GM23338 (cell line): Measurements from ENCODE around the gene SHCBP1L. TPM values are rescaled to one million over a fixed set of nuclear protein-coding genes. Genes with fewer than 3 reads are reported as not detected.
"Not testable (repeated sequence)": the region's sequence is repeated elsewhere in the genome, so short reads cannot be mapped to it uniquely, and the experiment has no call there.

ENCODE experiments used
- ATAC-seq: fragments of 200-7000 bp; cut with Tn5 transposase; 3 replicates; pipeline ENCODE4 v1.9.1; 2020
- DNase-seq: peaks from one replicate; pipeline ENCODE4 v3.0.0-alpha.2; 2015; ENCODE audit warnings: low spot score
- H2AFZ ChIP-seq: fragments of 200-600 bp; sonication (generic); 2 replicates; pipeline ENCODE4 v1.8.0; 2016; ENCODE audit warnings: antibody characterized with exemption, mild to moderate bottlenecking, moderate library complexity
- H3F3A ChIP-seq: fragments of 200-600 bp; sonication (generic); replicated peaks from 2 replicates; pipeline ENCODE4 v1.8.0; 2017; ENCODE audit warnings: antibody characterized with exemption, mixed run types, low read depth
- H3K27ac ChIP-seq: fragments of 200-600 bp; sonication (generic); 2 replicates; pipeline ENCODE4 v1.6.1; 2016; ENCODE audit warnings: low read depth
- H3K27me3 ChIP-seq: fragments of 200-600 bp; sonication (generic); 2 replicates; pipeline ENCODE4 v1.8.0; 2016; ENCODE audit warnings: mild to moderate bottlenecking, mixed run types, moderate library complexity; ENCODE audit not compliant: insufficient read depth
- H3K36me3 ChIP-seq: fragments of 200-600 bp; sonication (generic); 2 replicates; pipeline ENCODE4 v1.8.0; 2016; ENCODE audit warnings: mild to moderate bottlenecking; ENCODE audit not compliant: insufficient read depth
- H3K4me1 ChIP-seq: fragments of 200-600 bp; sonication (generic); 2 replicates; pipeline ENCODE4 v1.8.0; 2016; ENCODE audit warnings: mild to moderate bottlenecking, moderate library complexity; ENCODE audit not compliant: insufficient read depth
- H3K4me2 ChIP-seq: fragments of 200-600 bp; sonication (generic); 2 replicates; pipeline ENCODE4 v1.7.1; 2017; ENCODE audit warnings: mixed run types
- H3K4me3 ChIP-seq: fragments of 200-600 bp; sonication (generic); 2 replicates; pipeline ENCODE4 v1.6.1; 2016; ENCODE audit warnings: mixed run types
- H3K79me2 ChIP-seq: fragments of 200-600 bp; sonication (generic); replicated peaks from 2 replicates; pipeline ENCODE4 v1.8.0; 2017; ENCODE audit warnings: mild to moderate bottlenecking; ENCODE audit not compliant: insufficient read depth
- H3K9me2 ChIP-seq: fragments of 200-600 bp; sonication (generic); 2 replicates; pipeline ENCODE4 v1.8.0; 2017; ENCODE audit not compliant: insufficient read depth
- H4K20me1 ChIP-seq: fragments of 200-600 bp; sonication (generic); replicated peaks from 2 replicates; pipeline ENCODE4 v1.8.0; 2017; ENCODE audit warnings: mild to moderate bottlenecking; ENCODE audit not compliant: insufficient read depth
- H3K27ac Mint-ChIP-seq: 2 replicates; pipeline ENCODE4 v1.8.0; 2020; ENCODE audit warnings: inconsistent platforms, mild to moderate bottlenecking, moderate library complexity, mixed read lengths
- H3K27me3 Mint-ChIP-seq: 3 replicates; pipeline ENCODE4 v1.8.0; 2022; ENCODE audit warnings: low read depth, mild to moderate bottlenecking, moderate library complexity, mixed read lengths, inconsistent platforms; ENCODE audit not compliant: insufficient read depth, poor library complexity
- H3K36me3 Mint-ChIP-seq: 3 replicates; pipeline ENCODE4 v1.8.0; 2021; ENCODE audit warnings: low read depth, mild to moderate bottlenecking, inconsistent platforms, moderate library complexity, mixed read lengths
- H3K4me1 Mint-ChIP-seq: 3 replicates; pipeline ENCODE4 v1.8.0; 2020; ENCODE audit warnings: mild to moderate bottlenecking, inconsistent platforms, mixed read lengths
- H3K4me3 Mint-ChIP-seq: 3 replicates; pipeline ENCODE4 v1.8.0; 2021; ENCODE audit warnings: moderate library complexity, mild to moderate bottlenecking, inconsistent platforms, mixed read lengths
- H3K9me3 Mint-ChIP-seq: 3 replicates; pipeline ENCODE4 v1.8.0; 2020; ENCODE audit warnings: moderate library complexity, mild to moderate bottlenecking, inconsistent platforms, mixed read lengths
- CREB1 ChIP-seq: fragments of 250-450 bp; sonication (Bioruptor Pico); IDR thresholded peaks from 2 replicates; pipeline ENCODE4 v1.5.0; 2020; ENCODE audit warnings: low read depth, mild to moderate bottlenecking, moderate library complexity
- EZH2 ChIP-seq: fragments of 200-600 bp; sonication (generic); IDR thresholded peaks from one replicate; pipeline ENCODE4 v1.8.0; 2017; ENCODE audit warnings: antibody characterized with exemption, mild to moderate bottlenecking, low read depth; ENCODE audit not compliant: unreplicated experiment
- EZH2phosphoT487 ChIP-seq: fragments of 200-600 bp; sonication (generic); IDR thresholded peaks from one replicate; pipeline ENCODE4 v1.8.1; 2018; ENCODE audit warnings: antibody characterized with exemption; ENCODE audit not compliant: unreplicated experiment
- JUNB ChIP-seq: IDR thresholded peaks from one replicate; pipeline ENCODE4 v1.6.1; 2016; ENCODE audit warnings: antibody characterized with exemption; ENCODE audit not compliant: unreplicated experiment
- NANOG ChIP-seq: IDR thresholded peaks from 2 replicates; pipeline ENCODE4 v1.6.1; 2016; ENCODE audit warnings: antibody characterized with exemption, borderline replicate concordance
- POLR2AphosphoS5 ChIP-seq: IDR thresholded peaks from 2 replicates; pipeline ENCODE4 v1.6.1; 2016; ENCODE audit warnings: antibody characterized with exemption, low read depth
- STAT1 ChIP-seq: IDR thresholded peaks from one replicate; pipeline ENCODE4 v1.6.1; 2016; ENCODE audit warnings: antibody characterized with exemption; ENCODE audit not compliant: unreplicated experiment
- ZNF114 ChIP-seq: fragments of 250-450 bp; sonication (Bioruptor Pico); IDR thresholded peaks from 2 replicates; pipeline ENCODE4 v1.5.0; 2020; ENCODE audit warnings: mild to moderate bottlenecking, moderate library complexity
- ZNF331 ChIP-seq: fragments of 250-450 bp; sonication (Bioruptor Pico); IDR thresholded peaks from 2 replicates; pipeline ENCODE4 v1.5.0; 2020; ENCODE audit warnings: low read depth, mild to moderate bottlenecking, moderate library complexity
- polyA plus RNA-seq: library from polyadenylated mRNA; unstranded; fragments of >200 nt; fragmentation: Nextera tagmentation; extraction: Ambion mirVana; gene quantifications from 2 replicates; pipeline ENCODE4 v1.2.1, GENCODE V29; 2016
- total RNA-seq: library from RNA; depleted of rRNA; stranded (reverse); fragments of >200 nt; shearing (Covaris generic); gene quantifications from 2 replicates; pipeline ENCODE4 v1.2.3, GENCODE V29; 2014
- TF ChIP-seq, protein P1 (sequence below), 2 experiments: fragments of 200-600 bp in 1 of 2; sonication (generic) in 1 of 2; conservative IDR thresholded peaks; 2 replicates each; pipeline versions ENCODE4 v1.5.1 to v1.6.1; 2016 to 2017; ENCODE audit warnings: antibody characterized with exemption in 2 of 2, low read depth in 2 of 2, mild to moderate bottlenecking in 2 of 2, moderate library complexity in 1 of 2
- TF ChIP-seq, protein P2 (sequence below): IDR thresholded peaks from 2 replicates; pipeline ENCODE4 v1.6.1; 2016; ENCODE audit warnings: antibody characterized with exemption
- TF ChIP-seq, protein P3 (sequence below): IDR thresholded peaks from one replicate; pipeline ENCODE4 v1.6.1; 2018; ENCODE audit warnings: antibody characterized with exemption; ENCODE audit not compliant: unreplicated experiment

Gene SHCBP1L
- total and polyA plus RNA-seq, 2 experiments from 2014 or later = not detected

DNA sequence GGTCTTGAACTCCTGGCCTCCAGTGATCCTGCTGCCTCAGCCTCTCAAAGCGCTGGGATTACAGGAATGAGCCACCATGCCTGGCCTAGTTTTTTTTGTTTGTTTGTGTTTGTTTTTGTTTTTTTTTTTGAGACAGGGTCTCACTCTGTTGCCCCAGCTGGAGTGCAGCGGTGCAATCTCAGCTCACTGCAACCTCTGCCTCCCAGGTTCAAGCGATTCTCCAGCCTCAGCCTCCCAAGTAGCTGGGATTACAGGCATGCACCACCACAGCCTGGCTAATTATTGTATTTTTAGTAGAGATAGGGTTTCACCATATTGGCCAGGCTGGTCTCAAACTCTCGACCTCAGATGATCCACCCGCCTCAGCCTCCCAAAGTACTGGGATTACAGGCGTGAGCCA is 9.6 kb downstream of the SHCBP1L start:
- H3K4me2 ChIP-seq, H3K4me1 Mint-ChIP-seq, H2AFZ ChIP-seq, H3K4me3 Mint-ChIP-seq, H3K27ac Mint-ChIP-seq, H3K9me3 Mint-ChIP-seq, H3K79me2 ChIP-seq, H3F3A ChIP-seq, H3K36me3 Mint-ChIP-seq, H3K27ac ChIP-seq, H3K4me1 ChIP-seq, H4K20me1 ChIP-seq, H3K4me3 ChIP-seq, DNase-seq, H3K9me2 ChIP-seq, H3K36me3 ChIP-seq, H3K27me3 Mint-ChIP-seq, ATAC-seq, H3K27me3 ChIP-seq: not testable (repeated sequence)

DNA sequence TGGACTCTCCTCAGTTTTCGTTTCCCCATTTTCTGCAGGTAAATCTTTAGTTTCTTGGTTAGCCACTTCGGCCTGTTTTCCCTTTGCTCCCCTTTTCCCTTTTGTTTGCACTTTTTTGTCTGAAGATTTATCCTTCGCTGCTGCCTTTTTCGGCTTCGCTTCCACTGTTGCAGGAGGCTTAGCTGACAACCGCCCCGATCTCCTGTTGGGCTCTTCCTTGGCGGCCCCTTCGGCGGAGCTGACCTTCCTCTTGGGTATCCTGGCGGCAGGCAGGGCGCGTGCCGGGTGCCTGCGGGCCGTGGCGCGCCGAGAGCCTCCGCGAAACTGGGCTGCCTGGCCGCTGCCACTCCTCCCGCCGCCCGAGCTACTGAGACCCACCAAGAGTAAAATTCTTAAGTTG is 10.8 kb downstream of the SHCBP1L start:
- H3K4me3 ChIP-seq = peak overlapping the region; percentile 42; the same call in 1 of the 2 replicates
- H3K36me3 Mint-ChIP-seq, H3K79me2 ChIP-seq, H3K36me3 ChIP-seq, H3F3A ChIP-seq, H3K27me3 Mint-ChIP-seq, H3K9me2 ChIP-seq, H3K27ac ChIP-seq, H3K4me1 Mint-ChIP-seq, H4K20me1 ChIP-seq, H3K9me3 Mint-ChIP-seq, H3K27me3 ChIP-seq, H3K4me1 ChIP-seq: not testable (repeated sequence)
- H3K4me2 ChIP-seq = peak overlapping the region; percentile 24
- Mint-ChIP-seq H3K27ac (peak overlapping the region; percentile 64; the same call in 1 of the 2 replicates), H3K4me3 (peak overlapping the region; percentile 65)
- peak; percentile 100 for ATAC-seq
- DNase-seq = peak; percentile 89
- peak overlapping the region; percentile 89 for H2AFZ ChIP-seq

DNA sequence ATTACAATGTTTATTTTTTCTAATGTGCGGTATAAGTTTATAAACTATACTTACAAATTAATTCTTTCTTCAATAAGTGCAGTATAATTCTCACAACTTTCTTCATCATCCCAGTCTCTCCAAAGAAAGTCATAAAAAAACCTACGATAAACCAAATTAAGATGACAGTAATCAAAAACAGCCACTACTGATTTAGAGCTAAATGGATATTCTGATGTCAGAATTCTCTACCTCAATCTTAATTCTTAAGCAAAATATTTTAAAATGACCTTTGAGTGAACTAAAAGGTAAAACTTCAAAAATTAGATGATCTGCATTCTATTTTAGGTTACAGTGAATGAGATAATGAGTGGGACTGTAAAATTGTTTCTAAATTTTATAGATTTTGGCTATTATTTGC is 13.6 kb downstream of the SHCBP1L start:
- Histone ChIP-seq H3K27ac (no peak overlapping the region), H3K4me1 (0 out of 2 replicates have a peak, but pooled peaks cover 5% of the 10 kb centered on the region), H4K20me1 (no peaks in the 10 kb centered on the region), H3K27me3 (no peaks in the 10 kb centered on the region), H3K4me2 (no peak overlapping the region), H2AFZ (no peak overlapping the region), H3F3A (no peaks in the 10 kb centered on the region), H3K4me3 (no peak overlapping the region), H3K79me2 (no peaks in the 10 kb centered on the region), H3K9me2 (no peaks in the 10 kb centered on the region), H3K36me3 (no peaks in the 10 kb centered on the region)
- ATAC-seq = no peak
- DNase-seq = no peak
- peaks cover 4% of the 10 kb centered on the region for H3K27me3 Mint-ChIP-seq
- peaks cover 8% of the 10 kb centered on the region for H3K4me1 Mint-ChIP-seq
- peaks cover 3% of the 10 kb centered on the region; the same call in 2 of the 3 replicates for H3K36me3 Mint-ChIP-seq
- no peak overlapping the region for H3K4me3 Mint-ChIP-seq
- H3K27ac Mint-ChIP-seq = no peak overlapping the region
- H3K9me3 Mint-ChIP-seq = peaks cover 9% of the 10 kb centered on the region
- no peak for TF ChIP-seq EZH2
- TF ChIP-seq EZH2phosphoT487 = no peak
- TF ChIP-seq POLR2AphosphoS5 = no peak
- TF ChIP-seq CREB1 (CRISPR knock-in tag) = no peak
- TF ChIP-seq, protein P1, sequence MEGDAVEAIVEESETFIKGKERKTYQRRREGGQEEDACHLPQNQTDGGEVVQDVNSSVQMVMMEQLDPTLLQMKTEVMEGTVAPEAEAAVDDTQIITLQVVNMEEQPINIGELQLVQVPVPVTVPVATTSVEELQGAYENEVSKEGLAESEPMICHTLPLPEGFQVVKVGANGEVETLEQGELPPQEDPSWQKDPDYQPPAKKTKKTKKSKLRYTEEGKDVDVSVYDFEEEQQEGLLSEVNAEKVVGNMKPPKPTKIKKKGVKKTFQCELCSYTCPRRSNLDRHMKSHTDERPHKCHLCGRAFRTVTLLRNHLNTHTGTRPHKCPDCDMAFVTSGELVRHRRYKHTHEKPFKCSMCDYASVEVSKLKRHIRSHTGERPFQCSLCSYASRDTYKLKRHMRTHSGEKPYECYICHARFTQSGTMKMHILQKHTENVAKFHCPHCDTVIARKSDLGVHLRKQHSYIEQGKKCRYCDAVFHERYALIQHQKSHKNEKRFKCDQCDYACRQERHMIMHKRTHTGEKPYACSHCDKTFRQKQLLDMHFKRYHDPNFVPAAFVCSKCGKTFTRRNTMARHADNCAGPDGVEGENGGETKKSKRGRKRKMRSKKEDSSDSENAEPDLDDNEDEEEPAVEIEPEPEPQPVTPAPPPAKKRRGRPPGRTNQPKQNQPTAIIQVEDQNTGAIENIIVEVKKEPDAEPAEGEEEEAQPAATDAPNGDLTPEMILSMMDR (conservative IDR thresholded peaks at IDR 0.05; ENCODE audit: low read depth in 2 of 2) = no peak
- no peak for TF ChIP-seq NANOG
- no peak for TF ChIP-seq JUNB
- TF ChIP-seq STAT1 = no peak
- TF ChIP-seq, protein P2, sequence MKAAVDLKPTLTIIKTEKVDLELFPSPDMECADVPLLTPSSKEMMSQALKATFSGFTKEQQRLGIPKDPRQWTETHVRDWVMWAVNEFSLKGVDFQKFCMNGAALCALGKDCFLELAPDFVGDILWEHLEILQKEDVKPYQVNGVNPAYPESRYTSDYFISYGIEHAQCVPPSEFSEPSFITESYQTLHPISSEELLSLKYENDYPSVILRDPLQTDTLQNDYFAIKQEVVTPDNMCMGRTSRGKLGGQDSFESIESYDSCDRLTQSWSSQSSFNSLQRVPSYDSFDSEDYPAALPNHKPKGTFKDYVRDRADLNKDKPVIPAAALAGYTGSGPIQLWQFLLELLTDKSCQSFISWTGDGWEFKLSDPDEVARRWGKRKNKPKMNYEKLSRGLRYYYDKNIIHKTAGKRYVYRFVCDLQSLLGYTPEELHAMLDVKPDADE = no peak
- no peak for TF ChIP-seq ZNF114 (CRISPR knock-in tag)
- TF ChIP-seq, protein P3, sequence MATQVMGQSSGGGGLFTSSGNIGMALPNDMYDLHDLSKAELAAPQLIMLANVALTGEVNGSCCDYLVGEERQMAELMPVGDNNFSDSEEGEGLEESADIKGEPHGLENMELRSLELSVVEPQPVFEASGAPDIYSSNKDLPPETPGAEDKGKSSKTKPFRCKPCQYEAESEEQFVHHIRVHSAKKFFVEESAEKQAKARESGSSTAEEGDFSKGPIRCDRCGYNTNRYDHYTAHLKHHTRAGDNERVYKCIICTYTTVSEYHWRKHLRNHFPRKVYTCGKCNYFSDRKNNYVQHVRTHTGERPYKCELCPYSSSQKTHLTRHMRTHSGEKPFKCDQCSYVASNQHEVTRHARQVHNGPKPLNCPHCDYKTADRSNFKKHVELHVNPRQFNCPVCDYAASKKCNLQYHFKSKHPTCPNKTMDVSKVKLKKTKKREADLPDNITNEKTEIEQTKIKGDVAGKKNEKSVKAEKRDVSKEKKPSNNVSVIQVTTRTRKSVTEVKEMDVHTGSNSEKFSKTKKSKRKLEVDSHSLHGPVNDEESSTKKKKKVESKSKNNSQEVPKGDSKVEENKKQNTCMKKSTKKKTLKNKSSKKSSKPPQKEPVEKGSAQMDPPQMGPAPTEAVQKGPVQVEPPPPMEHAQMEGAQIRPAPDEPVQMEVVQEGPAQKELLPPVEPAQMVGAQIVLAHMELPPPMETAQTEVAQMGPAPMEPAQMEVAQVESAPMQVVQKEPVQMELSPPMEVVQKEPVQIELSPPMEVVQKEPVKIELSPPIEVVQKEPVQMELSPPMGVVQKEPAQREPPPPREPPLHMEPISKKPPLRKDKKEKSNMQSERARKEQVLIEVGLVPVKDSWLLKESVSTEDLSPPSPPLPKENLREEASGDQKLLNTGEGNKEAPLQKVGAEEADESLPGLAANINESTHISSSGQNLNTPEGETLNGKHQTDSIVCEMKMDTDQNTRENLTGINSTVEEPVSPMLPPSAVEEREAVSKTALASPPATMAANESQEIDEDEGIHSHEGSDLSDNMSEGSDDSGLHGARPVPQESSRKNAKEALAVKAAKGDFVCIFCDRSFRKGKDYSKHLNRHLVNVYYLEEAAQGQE = no peak
- TF ChIP-seq ZNF331 (CRISPR knock-in tag) = no peak
